NCI-H1694 (cell line): ENCODE results near the gene NDUFB10.
A peak's percentile ranks its signal among the peaks of the same experiment; 100 is the strongest.
"Not testable (repeated sequence)": the region's sequence is repeated elsewhere in the genome, so short reads cannot be mapped to it uniquely, and the experiment has no call there.

Source experiments
- DNase-seq: peaks from one replicate; lab custom pipeline; 2025; lab: John Stamatoyannopoulos, UW

The NDUFB10 gene

DNA sequence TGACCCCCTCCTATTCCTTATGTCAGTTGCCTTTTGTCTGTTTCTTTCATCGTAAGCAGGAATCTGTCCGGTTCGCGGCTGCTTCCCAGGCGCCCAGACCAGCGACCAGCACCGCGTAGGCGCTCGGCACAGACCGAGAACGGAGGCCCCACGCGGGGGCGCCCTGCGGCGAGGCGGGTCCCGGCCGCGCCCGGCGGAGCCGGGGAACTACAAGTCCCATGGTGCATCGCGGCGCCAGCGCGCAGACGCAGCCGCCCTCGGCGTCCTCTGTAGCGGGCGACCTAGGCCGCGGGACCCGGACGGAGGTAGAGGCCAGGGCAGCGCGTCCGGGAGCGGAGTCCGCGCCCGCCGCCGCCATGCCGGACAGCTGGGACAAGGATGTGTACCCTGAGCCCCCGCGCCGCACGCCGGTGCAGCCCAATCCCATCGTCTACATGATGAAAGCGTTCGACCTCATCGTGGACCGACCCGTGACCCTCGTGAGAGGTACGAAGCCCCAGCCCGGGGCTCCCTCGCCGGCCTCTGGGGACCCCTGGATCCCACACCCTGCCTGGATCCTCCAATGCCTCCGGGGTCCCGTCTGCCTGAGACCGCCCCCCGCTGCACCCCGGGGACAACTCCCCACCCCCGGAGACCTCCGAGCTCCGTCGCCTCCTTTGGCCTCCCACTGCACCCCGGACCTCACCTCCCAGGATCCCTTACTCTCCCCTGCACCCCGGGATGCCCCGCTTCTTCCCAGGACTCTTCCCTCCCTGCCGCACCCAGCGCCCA is at the start of gene NDUFB10:
Gene NDUFB10, plus strand, starts transcription at position 270 of the 771 bp plus-strand sequence. Its CDS starts 87 bp downstream, at position 357.
- DNase-seq: peak; percentile 53

DNA sequence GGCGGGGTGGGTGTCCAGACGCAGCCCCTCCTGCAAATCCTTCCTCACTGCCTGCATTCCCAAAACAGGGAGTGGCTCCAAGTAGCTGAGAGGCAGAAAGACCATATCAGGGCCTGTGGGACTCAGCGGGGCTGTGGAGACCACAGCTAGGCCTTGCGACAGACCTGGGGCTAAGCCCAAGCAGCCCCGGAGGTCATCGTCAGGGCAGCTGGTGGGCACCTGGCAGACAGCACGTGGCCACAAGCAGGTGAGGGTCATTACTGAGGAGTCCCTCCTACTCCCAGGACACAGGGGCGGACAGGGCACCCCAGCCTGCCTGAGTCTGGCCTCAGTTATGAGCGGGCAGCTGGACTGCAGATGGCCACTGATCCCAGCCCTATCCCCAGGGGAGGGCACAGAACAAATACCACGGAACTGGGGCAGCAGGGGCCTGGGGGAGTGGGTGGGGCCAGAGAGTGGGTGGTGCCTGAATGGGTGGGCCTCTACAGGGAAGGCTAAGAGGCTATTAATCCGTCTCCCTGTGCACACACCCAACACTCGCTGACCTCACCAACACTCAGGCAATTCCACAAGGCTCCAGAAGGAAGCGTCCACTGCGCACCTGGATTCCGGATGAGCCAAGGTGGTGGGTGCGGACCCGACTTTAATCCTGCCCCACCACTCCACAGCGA is 49.6 kb upstream of the NDUFB10 start:
- DNase-seq: no peak

DNA sequence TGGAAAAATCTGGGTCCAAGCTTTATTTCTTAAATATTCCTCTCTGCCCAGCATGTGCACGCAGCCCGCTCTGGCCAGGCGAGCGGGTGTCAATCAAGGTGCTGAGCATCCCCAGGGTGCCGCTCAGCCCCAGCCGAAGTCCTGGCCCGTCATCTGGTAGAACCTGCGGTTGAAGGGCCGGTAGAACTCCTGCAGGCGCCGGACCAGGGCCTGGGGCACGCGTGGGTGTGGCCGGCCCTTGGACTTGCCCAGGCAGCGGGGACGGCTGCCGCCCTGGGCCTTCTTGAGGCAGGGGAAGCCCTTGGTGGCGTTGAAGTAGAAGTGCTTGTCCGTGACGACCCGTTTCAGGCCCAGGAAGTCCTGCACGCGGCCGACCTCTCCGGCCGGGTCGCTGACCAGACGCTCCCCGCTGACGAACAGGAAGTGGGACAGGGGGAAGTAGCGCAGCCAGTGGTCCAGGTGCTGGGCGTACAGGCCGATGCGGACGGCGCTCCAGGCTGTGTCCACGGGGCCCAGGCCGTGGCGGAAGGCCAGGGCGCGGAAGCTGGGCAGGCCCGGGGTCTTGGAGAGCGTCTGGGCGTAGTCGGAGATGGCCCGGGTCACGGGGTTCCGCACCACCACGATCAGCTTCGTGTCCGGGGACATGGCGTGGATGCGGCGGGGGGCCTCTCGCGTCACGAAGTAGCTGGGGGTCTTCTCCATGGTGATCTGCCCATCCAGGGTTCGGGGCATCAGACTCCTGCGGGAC is 47.7 kb upstream of the NDUFB10 start:
- DNase-seq: no peak

DNA sequence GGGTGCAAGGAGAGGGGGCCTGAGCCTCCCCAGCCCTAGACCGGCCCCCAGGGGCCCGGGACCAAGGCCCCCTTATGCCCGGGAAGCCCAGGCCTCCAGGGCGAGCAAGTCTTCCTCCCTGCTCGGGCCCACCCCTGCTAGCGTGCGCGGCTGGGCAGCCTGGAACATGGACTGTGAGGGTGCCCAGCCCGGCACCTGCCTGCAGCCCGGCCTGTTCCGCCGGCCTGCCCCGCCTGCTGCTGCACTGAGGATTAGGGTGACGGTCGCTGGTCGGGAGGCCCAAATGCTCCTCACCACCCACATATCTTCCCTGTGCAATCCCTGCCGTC is 47.2 kb upstream of the NDUFB10 start:
- DNase-seq: no peak

DNA sequence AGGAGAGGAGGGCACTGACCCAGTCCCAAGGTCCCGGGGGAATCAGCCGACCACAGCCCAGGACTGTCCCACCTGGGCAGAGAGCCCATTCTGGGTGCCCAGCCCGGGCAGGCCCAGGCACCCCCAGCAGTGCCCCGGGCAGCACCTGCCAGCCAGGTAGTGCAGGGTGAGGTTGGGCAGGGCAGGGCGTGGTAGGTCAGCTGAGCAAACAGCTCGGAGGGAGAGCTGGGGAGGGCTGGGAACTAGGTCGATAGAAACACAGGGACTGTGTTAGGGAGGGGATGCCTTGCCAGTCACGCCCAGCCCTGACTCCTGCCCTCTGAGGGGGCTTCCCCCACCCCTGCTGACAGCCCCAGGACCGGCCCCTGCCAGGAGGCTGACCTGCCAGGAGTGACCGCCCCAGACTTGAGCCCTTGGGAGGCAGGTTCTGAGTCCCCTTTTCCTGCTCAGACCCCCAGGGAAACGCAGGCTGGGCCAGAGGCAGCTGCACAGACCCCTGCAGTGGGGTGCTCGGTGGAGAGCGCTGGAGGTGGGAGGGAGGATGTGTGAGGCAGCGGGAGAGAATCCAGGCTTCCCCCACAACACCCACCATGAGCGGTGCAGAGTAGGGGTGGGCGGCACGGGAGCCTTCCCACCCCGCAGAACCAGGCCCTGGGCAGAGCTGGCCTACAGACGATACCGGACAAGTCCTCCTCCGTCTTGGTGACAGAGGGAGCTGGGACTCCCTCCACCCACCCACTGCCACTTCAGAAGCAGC is 45.8 kb upstream of the NDUFB10 start:
- no peak for DNase-seq

DNA sequence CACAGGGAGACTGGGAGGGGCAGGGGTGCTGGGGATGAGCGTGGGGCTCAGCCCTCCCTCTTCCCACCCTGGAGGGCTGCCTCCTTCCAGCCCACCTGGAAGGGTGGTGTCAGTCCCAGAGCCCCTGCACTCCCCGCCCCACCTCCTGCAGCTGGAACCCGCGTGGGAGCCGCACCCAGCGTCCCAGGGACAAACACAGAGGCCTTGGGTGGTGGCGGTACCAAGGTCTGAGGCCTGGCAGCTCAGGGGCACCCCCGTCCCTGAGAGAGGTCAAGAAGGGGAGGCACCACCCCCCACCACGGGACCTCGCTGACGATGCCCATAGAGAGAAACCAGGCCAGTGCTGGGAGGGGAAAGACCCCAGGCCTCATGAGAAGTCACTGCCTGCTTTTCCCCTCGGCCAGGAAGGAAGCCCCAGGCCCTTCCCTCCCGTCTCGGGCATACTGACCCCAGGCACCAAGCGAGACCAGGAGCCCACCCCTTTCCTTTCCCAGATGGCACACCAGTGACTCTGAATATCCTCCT is 45.2 kb upstream of the NDUFB10 start:
- no peak for DNase-seq

DNA sequence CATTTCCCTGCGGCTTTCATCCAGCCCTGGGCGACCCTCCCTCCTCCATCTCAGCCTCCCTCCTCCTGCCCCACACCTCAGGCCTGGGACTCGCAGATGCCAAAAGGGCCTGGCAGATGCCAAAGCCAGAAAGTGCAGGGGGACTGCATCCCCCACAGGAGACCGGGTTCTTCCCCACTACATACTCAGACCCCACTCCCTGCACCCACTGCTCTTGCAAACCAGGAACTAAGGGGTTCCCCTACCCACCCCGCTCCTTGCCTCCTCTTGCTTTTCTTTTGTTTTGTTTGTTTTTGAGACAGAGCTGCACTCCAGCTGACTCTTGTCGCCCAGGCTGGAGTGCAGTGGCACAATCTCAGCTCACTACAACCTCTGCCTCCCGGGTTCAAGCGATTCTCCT is 44.4 kb upstream of the NDUFB10 start:
- no peak for DNase-seq

DNA sequence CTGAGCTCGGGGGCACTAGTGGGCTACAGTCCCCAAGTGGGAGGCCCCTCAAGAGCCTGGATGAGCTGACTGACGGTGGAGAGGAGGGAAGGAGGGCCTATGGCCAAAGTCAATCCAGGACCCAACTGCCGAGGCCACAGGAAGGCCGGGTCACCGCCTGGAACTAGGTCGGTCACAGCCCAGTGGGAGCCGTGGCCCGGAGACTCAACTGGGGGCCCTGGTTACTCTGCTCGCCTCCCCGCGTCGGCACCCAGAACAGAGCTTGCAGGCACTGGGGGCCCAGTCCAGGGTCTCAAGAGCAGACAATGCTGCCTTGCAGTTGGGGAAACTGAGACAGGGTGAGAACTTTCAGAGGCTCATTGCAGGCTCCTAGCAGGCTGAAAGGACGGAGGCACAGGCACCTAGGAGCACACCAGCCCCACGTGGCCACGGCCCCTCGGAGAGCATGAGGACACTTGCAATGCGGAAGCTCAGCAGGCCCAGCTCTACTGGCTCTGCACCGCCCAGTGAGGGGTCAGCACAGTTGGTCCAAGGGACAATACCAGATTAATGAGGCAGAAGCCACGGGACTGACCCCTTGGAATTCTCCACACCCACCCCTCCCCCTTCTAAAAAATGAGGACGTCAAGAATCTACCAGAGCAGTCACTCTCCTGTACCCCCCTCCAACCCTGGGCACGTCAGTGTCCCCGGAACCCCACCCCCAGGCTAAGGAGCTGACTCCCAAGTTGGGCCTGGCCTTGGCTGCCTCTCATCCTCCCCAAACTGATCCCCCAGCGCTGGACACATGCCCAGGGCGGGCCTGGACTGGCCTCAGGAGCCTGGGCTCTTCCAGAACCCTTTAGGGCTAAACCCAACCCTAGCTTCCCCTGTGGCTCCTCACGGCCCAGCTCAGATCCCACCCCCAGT is 43.4 kb upstream of the NDUFB10 start:
- no peak for DNase-seq

DNA sequence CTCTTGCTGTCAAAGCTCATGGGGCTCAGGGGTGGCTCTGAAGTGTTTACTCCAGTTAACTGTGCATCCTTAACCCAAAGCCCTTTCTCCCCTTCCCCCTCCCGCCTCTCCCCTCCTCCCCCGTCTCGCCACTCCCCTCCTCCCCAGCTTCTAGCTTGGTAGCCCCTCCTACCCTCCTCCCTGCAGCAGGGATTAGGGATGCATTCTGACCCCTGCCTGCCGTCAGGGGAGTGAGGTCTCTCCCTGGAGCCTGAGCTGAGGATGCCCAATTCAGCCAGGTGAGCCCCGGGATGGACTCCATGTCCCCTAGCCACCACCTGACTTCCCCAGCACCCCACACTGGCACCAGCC is 42.7 kb upstream of the NDUFB10 start:
- DNase-seq: no peak

DNA sequence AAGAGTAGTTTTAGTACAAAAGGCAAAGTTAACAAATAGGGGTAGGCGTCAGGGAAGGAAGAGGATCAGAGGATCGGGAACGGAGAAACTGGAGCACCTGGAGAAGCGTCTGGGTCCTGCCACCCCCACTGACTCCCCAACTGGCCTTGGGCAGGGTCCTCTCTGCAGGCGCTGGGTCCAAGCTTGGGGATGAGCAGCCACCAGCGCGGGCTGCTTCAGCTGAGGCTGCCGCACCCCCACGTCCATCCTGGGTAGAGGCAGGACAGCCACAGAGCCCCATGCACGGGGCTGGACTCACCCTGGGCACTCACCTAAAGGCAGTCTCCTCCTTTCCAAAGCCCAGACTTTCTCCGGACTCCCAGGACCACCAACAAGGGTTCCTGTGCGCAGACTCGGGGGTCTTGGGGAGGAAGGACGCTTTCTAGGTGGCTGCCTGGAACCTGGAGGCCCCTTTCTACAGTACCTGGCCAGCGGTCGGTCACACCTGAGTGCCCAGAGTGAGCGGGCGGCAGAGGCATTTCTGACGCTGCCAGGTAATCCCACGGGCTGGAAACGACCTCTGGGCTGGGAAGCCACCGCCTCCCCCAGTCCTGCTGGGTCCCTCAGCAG is 42.2 kb upstream of the NDUFB10 start:
- no peak for DNase-seq

DNA sequence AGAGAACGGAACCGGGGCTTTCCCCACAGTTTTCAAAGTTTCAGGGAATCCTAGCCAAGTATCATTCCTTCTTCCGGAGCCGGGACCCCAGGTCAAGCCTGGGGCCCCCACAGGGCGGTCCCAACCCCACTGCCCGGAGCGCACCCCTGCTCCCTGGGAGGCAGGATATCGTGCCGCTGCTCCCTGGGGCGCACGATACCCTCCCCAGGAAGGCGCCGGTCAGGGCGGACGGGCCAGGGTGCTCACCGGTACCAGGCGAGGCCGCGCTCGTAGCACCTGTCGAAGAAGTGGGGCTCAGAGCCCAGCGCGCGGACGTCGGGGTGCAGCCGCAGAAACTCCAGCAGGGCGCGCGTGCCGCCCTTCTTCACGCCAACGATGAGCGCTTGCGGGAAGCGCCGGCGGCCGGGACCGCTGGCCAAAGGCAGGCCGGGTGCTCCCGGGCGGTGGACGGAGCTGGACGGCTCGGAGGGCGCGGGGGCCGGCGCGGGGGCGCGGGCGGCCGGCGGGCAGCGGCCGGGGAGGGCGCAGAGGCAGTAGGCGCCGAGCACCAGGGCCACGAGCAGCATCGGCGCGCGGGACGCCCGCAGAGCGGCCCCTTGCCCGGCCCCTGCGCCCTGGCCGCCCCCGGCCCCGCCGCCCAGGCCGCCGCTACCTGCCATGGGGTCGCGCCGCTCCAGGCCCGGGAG is 41.5 kb upstream of the NDUFB10 start:
- no peak for DNase-seq

DNA sequence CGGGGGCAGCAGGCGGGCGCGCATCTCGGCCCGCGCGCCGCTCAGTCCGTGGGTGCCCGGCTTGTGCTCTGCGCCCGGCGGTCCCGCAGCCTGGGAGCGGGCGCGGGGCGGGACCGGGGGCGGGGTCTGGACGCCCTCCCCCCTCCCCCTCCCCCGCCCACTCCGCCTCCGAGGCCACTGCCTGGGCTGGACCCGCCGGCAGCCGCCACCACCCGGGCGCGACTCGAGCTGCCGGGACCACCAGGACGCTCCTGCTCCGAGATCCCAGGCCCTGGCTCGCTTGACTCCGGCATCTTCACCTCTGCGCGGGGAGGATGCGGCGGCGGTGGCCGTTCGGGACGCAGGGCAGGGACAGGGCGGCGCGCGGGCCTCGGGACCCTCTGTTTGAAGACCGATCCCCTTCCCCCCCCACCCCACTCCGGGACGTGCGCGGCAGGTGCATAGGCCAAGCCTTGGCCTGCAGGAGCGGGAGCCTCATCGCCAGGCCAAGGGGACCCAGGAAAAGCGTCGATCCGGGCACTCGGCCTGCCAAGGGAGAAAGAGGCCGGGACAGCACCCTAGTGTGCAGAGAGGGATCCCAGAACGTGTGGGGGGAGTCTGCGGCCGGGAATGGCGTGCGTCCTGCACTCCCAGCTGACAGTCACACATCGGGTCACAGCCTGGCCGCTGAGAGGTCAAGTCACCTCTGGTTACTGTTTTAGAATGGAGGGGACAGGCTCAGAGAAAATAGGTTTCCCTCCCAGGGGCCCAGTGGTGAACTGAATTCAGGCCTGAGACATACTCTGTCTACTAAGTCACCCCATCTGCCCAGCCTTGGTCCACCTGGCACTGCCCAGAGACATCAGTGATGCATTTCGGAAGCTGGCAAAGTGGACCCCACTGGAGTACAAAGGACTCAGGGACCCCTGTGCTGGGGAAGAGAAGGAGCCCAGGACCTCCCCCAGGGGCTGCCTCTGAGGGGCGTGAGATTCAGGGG is 40.7 kb upstream of the NDUFB10 start, which contains the start of gene HS3ST6:
Gene HS3ST6, minus strand, starts transcription at position 65 of the 976 bp plus-strand sequence. CDS start 92 bp downstream, outside the sequence.
- no peak for DNase-seq

DNA sequence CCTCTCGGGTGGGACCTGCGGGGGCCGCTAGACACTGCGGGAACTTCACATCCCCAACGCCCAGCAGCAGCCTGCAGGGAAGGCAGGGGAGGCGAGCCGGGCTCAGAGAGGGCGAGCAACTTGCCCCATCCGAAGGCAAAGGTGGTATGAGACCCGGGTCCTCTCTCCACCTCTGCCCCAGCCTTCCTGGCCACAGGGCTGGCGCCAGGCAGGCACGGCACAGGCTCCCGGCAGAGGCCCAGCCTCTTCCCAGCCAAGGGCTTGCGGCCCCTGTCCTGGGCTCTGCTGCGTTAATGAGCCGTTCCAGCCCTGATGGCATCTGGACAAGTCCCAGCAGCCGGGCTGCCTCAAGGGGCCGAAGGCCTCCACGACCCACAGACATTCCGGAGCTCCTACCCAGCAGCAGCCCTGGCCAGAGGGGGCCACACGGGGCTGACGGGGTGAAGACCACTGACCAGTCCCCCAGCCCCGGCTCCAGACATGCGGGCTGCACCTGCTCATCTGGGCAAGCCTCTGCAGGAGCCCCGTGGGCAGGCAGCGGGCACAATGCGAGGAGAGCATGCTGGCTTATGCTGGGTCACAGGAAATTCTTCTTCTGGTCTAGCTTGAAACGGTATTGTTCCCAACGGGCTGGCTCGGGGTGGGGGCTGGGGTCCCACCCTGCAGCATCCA is 39.9 kb upstream of the NDUFB10 start:
- no peak for DNase-seq

DNA sequence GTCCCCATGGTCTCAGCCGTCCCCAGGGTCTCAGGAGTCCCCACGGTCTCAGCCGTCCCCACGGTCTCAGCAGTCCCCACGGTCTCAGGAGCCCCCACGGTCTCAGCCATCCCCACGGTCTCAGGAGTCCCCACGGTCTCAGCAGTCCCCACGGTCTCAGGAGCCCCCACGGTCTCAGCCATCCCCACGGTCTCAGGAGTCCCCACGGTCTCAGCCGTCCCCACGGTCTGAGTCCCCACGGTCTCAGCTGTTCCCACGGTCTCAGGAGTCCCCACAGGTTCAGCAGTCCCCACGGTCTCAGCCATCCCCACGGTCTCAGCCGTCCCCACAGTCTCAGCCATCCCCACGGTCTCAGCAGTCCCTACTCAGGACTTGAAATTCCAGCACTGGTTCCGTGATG is 39.2 kb upstream of the NDUFB10 start:
- DNase-seq: not testable (repeated sequence)

DNA sequence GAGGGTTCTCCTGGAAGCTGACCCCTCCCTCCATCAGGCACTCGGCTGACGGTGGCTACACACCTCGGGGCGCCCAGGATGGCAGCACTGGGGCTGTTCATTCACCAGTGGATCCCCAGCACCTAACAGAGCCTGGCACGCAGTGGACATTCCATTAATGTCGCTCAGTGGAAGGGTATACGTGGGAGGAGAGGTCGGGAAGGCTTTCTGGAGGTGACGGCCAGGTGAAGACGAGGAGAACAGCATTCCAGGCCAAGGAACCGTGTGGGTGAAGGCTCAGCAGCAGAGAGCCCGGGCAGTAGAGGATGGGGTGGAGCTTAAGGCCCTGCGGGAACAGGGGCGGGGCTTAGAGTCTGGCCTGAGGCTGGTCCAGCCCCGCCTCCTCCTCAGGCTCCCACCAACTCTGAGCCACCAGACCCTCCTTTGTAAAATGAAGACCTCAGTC is 38.6 kb upstream of the NDUFB10 start:
- no peak for DNase-seq

DNA sequence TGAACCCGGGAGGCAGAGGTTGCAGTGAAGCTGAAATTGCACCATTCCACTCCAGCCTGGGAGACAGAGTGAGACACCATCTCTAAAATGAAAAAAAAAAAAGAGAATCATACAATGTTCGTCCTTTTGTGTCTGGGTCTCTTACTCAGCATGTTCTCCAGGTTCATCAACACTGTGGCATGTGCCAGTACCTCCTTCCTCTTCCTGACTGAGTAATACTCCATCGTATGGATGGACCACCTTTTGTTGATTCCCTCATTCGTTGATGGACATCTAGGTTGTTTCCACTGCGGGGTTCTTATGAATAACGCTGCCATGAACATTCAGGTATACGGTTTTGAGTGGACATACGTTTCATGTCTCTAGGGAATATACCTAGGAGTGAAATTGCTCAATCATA is 37.0 kb upstream of the NDUFB10 start:
- no peak for DNase-seq

DNA sequence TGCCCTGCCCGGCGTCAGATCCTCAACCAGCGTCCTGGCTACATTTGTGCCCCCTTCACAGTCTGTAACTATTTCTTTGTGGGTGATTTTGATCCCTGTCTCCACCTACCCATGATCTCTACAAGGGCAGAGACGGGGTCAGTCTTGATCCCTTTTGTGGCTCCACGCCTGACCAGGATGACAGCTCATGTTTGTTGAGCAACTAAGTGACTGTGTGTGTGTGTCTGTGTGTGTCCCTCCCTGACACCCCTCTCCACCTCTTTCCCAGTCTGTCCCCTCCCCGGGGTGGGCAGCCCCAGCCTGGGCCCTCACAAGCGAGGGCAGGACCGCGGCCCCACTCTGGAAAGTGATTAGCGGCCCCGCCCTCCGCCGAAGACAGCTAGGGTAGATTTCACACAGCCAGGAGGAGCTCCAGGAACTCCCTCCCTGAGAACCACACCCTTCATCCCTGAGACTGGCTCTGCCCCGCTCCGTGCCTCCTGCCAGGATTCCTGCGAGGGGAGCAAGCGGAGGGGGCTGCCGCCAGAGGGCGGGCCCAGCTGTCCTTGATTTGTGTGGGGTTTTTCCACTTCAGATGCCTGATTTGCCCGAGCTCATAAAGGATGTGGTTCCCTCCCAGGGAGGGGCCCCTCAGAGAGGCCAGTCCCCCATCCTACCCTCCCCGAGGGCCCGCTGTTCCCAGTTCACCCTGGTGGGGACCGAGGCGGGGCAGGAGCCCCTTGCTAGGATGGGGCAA is 35.9 kb upstream of the NDUFB10 start:
- no peak for DNase-seq
